ENCODE measurements around the gene MRPL19. TPM values are rescaled to one million over a fixed set of nuclear protein-coding genes. Genes with fewer than 3 reads are reported as not detected.
"Not testable (repeated sequence)": the region's sequence is repeated elsewhere in the genome, so short reads cannot be mapped to it uniquely, and the experiment has no call there.

The MRPL19 gene
- total RNA-seq, 1 donor from 2014 or later = 50.7 TPM

GRCh38 chr2:75675423-75675822, 28.8 kb downstream of the MRPL19 start:
- DNase-seq = not testable (repeated sequence)

GRCh38 chr2:75675908-75676307, 29.3 kb downstream of the MRPL19 start:
- no peak for DNase-seq

GRCh38 chr2:75676464-75676863, 29.9 kb downstream of the MRPL19 start:
- no peak for DNase-seq

GRCh38 chr2:75679556-75679955, 33.0 kb downstream of the MRPL19 start:
- DNase-seq = no peak

- DNase-seq = no peak
Measured at GRCh38 chr2:75680402-75680801, 33.8 kb downstream of the MRPL19 start.

GRCh38 chr2:75683430-75683829, 36.8 kb downstream of the MRPL19 start:
- not testable (repeated sequence) for DNase-seq

- DNase-seq = no peak
Measured at GRCh38 chr2:75688196-75688595, 41.6 kb downstream of the MRPL19 start.

GRCh38 chr2:75698918-75699317, 52.3 kb downstream of the MRPL19 start:
- DNase-seq = no peak

GRCh38 chr2:75702593-75702992, 56.0 kb downstream of the MRPL19 start:
- DNase-seq = no peak

GRCh38 chr2:75703589-75704287, 57.2 kb downstream of the MRPL19 start:
- DNase-seq = no peak

GRCh38 chr2:75705921-75706320, 59.3 kb downstream of the MRPL19 start:
- DNase-seq = no peak

GRCh38 chr2:75707901-75708300, 61.3 kb downstream of the MRPL19 start:
- no peak for DNase-seq

- no peak for DNase-seq
Measured at GRCh38 chr2:75709297-75709696, 62.7 kb downstream of the MRPL19 start.

- DNase-seq = no peak
Measured at GRCh38 chr2:75710220-75710576, 63.6 kb downstream of the MRPL19 start.

GRCh38 chr2:75710577-75711253, 64.1 kb downstream of the MRPL19 start, which contains the start of gene GCFC2:
GCFC2 (minus strand) TSS chr2:75710915; CDS start chr2:75710855, 60 bp downstream.
- DNase-seq = peak; percentile 79

- DNase-seq = not testable (repeated sequence)
Measured at GRCh38 chr2:75711590-75711989, 65.0 kb downstream of the MRPL19 start.

GRCh38 chr2:75716406-75716805, 69.8 kb downstream of the MRPL19 start:
- DNase-seq = no peak

GRCh38 chr2:75719616-75720015, 73.0 kb downstream of the MRPL19 start:
- DNase-seq = no peak

- DNase-seq = no peak
Measured at GRCh38 chr2:75720525-75720924, 73.9 kb downstream of the MRPL19 start.

- no peak for DNase-seq
Measured at GRCh38 chr2:75722687-75723086, 76.1 kb downstream of the MRPL19 start.

GRCh38 chr2:75728614-75729419, 82.2 kb downstream of the MRPL19 start:
- no peak for DNase-seq

- no peak for DNase-seq
Measured at GRCh38 chr2:75729861-75730260, 83.3 kb downstream of the MRPL19 start.

- DNase-seq = no peak
Measured at GRCh38 chr2:75736276-75736675, 89.7 kb downstream of the MRPL19 start.
